ENCODE results near the gene EN2.

Gene EN2

DNA sequence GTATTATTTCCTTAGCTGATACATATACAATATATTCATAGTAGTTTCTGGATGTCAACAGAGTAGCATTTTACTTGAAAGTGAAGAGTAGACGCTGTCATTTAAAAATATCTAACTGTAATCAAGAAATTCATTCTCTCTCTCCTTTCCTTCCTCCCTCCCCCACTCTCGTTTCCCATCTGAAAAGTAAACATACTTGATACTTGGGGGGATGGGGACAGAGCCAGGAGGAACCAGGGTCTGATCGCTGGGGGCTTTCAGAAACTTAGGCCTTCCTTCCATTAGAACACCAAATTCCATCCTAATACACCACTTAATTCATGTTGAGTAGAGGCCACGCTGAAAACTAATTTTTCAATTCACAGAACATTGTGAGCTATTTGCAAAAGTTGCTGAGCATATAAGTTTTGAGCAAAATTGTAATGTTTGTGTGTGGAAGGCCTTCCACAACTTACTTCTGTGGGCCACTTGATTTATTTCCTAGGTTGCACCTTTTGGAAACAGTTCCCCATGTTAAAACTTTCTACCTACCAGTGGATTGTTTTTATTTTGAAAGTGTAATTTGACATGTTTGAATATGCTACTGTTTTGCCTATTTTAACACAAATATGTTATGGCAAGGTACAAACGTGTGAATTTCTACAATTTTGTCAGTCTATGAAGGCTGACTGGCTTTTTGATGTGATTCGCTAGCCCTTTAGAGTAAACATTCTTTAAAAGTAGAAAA lies 53.2 kb downstream of the EN2 start:
- no peak for DNase-seq

DNA sequence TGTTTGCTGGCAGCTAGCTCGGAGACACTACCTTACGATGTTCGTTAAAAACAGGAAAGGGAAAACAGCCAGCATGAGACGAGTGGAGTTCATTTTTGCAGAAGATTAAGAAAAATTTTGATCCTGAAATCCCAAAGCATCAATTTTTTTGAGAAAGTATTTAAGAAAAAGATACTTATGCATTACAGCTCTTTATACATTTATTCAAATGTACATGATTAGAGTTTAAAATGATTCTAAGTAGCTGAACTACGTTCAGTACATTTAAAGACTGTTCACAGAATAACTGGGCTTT lies 53.7 kb downstream of the EN2 start:
- no peak for DNase-seq

- DNase-seq = no peak
These were observed 54.4 kb downstream of the EN2 start for GRCh38 chr7:155512246-155512887.

GRCh38 chr7:155513543-155514285 lies 55.8 kb downstream of the EN2 start:
- no peak for DNase-seq

DNA sequence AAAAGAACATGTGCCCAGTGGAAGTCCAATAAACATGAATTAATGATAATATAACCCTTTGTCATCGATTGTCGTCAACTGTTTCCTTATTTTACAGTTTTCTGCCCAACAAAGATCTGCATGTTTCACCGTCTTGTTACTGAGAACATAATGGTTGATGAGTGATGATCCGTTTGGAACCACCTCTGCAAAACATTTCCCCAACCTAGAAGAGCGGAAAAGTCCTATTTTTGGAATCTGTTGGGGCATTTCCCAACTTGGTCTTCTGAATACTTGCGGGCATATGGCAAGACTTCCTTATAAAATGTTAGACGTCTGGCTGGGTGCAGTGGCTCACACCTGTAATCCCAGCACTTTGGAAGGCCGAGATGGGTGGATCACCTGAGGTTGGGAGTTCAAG lies 56.4 kb downstream of the EN2 start:
- no peak for DNase-seq
